Measurements from ENCODE around the gene KDELR1.
A peak's percentile ranks its signal among the peaks of the same experiment; 100 is the strongest.

Gene KDELR1

DNA sequence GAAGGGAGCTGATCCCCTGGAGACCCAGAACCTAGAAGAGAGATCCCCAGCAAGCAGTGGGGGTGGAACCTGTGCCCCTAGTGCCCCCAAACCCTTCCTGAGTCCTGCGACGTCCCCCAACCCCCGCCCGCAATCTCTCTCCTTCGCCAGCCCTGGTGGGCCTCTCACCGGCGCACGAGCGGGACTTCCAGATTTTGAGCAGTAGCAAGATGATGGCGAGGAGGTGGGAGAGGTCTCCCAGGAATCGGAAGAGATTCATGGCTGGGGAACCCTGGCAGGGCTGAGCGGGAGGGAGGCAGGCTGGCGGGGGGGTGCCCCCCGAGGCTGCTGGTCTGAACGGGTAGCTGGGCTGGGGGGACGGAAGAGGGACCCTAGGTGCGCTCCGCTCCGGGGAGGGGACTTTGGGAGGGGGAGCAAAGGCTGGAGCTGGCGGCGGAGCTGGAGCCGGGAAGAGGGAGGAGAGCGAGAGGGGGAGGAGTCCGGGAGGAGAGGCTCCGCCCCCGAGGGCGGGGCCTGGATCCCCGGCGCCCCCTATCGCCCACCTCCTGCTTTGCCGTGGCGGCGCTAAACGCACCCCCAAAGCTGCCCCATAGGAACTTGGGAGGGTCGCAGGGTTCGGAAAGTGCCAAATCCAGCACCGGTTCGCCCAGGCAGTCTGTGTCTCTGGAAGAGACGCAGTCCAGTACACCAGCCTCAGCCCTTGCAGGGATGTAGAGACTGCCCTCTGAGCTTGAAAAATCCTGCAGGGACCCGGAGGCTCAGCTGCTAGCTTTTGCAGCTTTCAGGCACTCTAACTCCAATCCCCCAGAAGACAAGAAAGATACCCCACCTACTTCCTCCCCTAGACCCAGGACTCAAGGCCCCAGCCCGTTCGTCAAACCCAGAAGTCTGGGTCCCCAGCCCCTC, at the start of gene KDELR1:
TSS of gene KDELR1 (minus strand) at position 452 of the 906 bp plus-strand sequence. CDS start at position 259, 193 bp downstream.
- peak; percentile 67 for DNase-seq (ENCODE audit: low spot score)

DNA sequence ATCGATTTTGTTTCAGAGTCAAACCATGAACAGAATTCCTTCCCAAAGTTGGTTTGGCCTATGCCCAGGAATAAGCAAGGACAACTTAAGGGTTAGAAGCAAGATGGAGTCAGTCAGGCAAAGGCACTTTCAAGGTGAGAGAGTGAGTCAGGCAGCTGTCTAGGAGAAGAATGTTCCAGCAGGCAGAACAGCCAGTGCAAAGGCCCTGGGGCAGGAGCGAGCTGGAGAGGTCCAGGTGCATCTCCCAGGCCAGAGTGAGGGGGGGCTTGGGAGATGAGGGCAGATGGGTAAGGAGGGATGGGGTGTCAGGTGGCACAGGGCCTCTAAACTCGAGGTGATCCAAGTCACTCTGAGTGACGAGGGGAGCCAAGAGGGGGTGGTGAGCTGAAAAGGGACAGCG, 45.2 kb upstream of the KDELR1 start:
- DNase-seq (ENCODE audit: low spot score), result no peak

DNA sequence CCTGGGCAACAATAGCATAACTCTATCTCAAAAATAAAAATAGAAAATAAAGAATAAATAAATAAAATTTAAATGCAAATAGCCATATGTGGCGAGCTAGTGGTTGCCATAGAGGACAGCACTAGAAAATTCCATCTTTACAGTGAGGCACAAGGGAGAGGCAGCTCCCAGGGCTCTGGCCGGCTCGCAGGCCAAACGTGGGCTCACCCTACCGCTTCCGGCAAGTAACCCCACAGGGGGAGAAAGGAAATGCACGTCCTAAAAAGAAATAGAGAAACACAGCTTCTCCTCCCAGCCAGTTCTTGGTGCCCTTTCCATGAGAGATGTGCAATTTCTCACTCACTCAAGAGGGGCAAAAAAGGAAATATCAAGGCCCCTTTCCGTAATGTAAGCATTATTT, 42.0 kb upstream of the KDELR1 start:
- no peak for DNase-seq (ENCODE audit: low spot score)

DNA sequence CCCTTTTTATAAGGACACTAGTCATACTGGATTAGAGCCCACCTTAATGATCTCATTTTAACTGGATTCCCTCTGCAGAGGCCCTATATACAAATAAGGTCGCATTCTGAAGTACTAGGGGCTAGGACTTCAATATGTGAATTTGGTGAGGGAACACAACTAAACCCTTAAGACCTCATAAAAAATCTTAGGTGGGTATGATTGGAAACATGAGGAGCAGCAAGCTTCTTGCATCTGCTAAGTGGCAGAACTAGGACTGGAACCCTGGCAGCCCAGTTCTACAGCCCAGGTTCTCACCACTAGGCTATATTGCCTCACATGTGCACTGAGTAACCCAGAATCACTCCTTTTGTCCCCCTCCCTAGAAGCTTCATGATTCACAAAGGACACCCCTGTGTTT, 37.3 kb upstream of the KDELR1 start:
- no peak for DNase-seq (ENCODE audit: low spot score)

DNA sequence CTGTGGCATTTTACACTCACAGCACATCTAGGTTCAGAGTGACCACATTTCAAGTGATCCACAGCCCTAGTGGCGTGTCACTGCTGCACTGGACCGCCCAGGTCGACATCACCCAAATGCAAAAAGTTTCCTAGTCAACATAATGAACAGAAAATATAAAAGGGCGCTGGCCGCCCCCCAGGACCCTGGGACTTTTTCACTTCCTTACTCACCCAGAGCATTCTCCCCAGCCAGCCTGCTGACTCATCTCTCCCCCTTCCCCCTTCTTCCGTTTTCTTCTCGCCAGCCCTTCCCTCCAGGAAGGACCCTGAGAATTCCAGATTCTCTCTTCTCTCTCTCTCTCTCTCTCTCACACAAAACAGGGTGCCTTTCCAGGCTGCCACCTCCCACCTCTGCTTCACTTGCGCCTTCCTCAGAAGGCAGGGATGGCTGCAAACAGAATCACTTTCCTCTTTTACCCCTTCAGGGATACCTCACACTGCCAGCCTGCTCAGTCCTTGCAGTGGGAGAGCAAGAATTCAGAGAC, 33.4 kb upstream of the KDELR1 start:
- no peak for DNase-seq (ENCODE audit: low spot score)

DNA sequence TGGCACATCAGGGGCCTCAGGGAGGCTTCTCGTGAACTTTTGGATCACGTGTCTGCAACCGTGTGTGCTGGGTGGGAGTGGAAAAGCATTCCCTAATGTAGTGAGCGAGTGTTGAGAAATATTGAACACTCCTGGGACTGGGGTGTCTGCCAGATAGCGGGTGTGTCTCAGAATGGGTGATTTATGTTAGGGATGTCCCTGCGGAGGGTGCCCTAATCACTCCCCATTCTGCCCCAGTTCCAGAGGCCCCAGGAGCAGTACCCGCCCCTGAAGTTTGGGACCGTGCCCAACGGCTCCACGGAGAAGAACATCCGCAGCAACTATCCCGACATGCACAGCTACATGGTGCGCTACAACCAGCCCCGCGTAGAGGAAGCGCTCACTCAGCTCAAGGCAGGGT, 30.2 kb upstream of the KDELR1 start:
- DNase-seq (ENCODE audit: low spot score), result no peak

DNA sequence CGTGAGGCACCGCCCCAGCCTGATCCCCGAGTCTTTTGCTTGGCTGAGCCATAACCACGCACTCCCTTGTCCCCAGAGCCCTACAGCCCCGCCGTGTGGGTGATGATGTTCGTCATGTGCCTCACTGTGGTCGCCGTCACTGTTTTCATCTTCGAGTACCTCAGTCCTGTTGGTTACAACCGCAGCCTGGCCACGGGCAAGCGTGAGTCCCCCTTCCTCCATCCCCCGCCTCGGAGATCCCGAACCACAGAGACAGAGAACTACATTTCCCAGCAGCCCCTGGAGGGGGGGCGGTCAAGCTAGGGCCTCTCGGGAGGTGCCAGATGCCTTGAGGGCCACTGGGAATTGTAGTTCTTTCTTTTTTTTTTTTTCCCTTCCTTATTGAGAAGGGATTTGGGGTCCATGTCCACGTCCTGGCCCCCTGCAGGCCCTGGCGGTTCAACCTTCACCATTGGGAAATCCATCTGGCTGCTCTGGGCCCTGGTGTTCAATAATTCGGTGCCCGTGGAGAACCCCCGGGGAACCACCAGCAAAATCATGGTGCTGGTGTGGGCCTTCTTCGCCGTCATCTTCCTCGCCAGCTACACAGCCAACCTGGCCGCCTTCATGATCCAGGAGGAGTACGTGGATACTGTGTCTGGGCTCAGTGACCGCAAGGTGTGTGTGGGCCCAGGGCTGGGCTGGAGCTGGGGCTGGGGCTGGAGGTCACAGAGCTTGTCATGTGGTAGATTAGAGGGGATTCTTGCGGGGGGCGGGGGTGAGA, 28.0 kb upstream of the KDELR1 start:
- DNase-seq (ENCODE audit: low spot score), result peak; percentile 75

DNA sequence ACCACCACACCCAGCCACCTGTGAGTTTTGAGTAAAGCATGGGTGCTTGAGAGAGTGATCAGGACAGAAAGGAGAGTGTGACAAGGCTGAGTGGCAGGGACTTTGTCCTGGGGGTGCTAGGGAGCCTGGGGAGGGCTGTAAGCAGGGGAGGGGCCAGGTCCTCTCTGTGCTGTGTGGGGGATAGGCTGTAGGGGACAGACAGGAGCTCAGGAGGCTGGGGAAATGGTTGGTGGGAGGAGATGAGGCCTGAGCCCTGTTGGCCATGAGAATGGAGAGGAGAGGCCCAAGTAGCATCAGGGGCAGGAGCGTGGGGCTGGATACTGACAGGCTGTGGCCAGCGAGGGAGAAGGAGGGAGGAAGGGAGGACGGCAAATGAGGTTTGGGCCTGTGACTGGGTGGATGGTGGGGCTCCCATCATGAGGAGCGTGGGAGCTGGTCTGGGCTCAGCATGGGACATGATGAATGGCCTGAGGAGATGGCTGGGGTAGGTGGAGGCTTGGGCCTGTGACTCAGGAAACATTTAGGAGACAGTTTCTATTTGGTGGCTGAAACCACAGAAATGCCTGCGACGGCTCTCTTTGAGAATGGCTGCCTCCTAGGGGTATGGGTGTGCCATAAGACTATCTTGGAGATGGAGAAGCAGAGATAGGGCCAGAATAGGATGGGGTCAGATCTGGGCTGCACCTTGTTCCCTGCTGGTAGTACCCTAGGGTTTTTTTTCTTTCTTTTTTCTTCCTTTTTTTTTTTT, 27.1 kb upstream of the KDELR1 start:
- DNase-seq (ENCODE audit: low spot score), result no peak

DNA sequence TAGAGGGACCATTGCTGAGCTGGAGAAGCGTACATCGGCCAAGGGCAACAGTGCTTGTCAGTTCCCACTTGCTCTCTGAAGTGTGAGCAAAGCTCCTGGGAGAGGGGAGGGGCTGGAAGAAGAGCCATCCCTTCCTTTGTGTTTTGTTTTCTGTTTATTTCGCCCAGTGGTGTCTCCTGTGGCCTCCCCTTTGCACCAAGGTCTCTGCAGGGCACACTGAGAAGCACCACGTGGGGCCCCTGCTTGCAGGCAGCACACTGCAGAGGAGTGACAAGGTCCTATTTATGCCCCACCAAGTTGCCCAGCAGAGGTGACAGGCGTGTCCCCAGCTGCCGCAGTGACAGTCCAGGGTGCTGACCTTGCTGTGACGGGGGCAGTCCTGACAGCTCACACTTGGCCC, 26.1 kb upstream of the KDELR1 start:
- DNase-seq (ENCODE audit: low spot score), result no peak

DNA sequence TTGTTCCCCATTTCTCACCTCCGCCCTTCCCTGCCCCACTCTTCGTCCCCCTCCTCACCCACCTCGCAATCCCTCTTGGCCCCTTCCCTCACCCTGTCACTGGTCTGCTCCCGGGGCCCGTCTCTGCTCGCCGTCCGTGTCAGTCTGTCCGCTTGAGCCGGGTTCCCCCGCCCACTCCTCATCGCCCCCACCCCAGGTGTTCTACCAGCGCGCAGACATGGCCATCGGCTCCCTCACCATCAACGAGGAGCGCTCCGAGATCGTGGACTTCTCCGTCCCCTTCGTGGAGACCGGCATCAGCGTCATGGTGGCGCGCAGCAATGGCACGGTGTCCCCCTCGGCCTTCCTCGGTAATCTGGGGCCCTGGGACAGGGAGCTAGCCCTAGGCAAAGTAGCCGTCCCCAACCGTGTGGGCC, 24.5 kb upstream of the KDELR1 start:
- DNase-seq (ENCODE audit: low spot score), result no peak

DNA sequence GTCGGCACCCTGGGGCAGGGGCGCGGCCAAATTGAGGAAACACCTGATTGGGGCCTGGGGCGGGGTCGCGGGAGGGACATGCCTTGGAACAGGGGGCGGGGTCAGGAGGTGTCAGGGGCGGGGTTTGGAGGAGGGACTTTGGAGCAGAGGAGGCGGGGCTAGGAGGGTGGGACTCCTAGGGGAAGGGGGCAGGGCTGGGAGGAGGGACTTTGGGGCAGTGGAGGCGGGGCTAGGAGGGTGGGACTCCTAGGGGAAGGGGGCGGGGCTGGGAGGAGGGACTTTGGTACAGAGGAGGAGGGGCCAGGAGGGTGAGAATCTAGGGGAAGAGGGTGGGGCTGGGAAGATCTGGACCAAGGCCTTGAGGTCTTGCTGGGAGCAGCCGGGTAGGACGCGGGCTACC, 24.0 kb upstream of the KDELR1 start:
- peak; percentile 93 for DNase-seq (ENCODE audit: low spot score)

DNA sequence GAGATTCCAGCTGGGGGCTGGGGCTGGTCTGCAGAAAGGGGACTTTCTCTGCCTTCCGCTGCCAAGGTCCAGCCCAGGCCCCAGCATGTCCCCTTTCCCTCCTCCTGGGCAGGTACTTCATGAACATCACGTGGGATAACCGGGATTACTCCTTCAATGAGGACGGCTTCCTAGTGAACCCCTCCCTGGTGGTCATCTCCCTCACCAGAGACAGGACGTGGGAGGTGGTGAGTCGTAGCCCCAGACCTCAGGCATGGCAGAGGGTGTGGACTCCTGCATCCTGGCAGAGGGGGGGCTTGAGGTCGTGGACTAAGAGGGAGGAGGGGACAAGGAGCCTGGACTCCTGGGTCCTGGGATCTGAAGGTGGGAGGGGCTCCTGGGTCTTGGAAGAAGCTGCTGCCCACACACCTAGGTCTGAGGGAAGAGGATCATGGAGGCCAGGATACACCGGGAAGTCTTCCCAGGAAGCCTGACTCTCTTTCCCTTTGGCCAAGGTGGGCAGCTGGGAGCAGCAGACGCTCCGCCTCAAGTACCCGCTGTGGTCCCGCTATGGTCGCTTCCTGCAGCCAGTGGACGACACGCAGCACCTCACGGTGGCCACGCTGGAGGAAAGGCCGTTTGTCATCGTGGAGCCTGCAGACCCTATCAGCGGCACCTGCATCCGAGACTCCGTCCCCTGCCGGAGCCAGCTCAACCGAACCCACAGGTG, 22.7 kb upstream of the KDELR1 start:
- DNase-seq (ENCODE audit: low spot score), result no peak

DNA sequence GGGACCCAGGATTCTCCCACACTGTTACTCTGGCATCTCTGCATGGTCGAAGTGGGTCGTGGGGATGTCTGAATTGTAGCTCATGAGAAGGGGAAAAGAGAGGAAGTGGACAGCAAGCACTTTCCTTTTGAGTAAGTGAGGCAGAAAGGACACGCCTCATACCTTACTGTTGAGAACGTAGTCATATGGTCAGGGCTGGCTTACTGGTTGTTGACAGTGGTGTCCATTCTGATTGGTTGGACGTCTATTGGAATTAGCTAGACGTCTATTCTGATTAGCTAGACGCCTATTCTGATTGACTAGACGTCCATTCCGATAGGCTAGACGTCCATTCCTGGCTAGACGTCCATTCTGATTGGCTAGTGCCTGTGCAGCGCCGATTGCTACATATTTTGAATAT, 14.5 kb upstream of the KDELR1 start:
- no peak for DNase-seq (ENCODE audit: low spot score)

DNA sequence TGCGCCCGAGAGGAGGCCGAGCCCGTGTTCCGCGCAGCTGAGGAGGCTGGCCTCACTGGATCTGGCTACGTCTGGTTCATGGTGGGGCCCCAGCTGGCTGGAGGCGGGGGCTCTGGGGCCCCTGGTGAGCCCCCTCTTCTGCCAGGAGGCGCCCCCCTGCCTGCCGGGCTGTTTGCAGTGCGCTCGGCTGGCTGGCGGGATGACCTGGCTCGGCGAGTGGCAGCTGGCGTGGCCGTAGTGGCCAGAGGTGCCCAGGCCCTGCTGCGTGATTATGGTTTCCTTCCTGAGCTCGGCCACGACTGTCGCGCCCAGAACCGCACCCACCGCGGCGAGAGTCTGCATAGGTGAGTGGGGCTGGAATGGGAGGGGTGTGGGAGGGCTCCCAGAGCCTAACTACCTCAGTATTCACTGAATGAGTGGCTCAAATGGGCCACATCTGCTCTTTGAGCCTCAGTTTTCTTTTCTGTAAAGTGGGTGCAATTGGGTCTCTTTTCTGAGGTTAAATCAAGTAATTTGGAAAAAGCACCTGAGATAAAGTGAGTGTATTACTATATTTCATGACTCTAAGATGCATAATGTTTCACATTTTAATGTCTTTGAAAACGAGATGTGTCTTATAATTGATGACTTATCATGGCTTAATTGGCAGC, 13.8 kb upstream of the KDELR1 start:
- no peak for DNase-seq (ENCODE audit: low spot score)

DNA sequence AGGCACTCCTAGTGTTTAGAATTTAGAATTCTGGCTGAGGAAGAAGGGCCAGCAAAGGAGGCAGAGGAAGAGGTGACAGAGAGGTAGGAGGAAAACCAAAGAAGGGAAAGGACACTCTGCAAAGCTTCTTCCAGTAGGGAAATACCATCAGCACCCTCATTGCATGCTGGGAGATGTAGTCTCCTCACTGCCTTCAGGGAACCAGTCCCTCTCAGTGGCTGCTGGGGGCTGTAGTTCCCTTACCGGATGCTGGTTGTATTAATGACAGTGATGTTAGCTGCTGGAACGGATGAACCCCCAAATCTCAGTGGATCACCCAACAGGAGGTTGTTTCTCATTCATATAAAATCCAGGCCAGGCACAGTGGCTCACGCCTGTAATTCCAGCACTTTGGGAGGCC, 12.3 kb upstream of the KDELR1 start:
- DNase-seq (ENCODE audit: low spot score), result peak; percentile 83

DNA sequence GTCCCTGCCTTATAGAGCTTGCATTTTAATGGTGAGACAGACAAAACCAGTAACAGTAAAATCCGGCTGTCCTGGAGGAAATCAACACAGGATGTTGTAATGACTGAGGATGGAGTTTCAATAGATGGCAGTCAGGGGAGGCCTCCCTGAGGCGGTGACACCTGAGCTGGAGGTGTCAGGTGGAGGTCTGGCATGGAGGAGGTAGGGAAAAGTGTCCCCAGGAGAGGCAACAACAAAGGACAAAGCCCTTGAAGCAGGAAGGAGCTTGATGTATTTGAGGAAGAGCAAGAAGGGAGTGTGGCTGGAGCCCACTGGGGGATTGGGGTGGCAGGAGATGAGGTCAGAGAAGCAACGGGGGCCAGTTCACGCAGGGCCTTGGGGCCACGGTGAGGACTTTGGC, 9.9 kb upstream of the KDELR1 start:
- no peak for DNase-seq (ENCODE audit: low spot score)

DNA sequence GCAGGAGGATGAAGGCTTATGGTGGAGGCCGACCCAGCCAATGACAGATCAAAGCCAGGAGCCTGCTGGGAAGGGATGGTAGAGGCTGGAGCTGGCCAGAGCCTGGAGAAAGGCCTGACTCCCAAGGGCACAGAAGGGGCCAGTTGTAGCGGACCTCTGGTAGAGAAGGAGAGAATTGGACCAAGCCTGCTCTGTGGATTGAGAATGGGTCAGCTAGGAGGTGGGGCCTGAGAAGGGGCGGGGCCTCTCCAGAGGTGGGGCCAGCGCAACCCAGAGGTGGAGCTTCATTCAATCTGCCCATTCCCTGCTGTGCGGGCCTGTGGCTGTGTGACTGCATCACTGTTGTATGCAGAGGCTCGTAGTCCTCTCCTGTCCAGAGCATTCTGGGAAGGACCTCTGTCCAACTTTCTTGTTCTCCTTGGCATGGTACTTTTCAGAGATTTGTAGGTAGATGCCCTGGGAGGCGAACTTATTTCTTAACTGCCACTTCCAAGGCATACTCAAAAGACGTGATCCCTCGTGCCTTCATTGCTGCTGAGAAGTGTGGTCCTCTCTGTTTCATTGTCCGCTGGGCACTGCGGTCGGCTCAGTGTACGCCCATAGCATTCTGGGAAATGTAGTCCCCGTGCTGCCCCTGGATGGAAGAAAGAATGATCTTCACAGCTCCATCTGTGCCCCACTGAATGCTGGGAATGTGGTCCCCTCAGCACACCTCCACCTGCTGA, 8.8 kb upstream of the KDELR1 start:
- DNase-seq (ENCODE audit: low spot score), result no peak

DNA sequence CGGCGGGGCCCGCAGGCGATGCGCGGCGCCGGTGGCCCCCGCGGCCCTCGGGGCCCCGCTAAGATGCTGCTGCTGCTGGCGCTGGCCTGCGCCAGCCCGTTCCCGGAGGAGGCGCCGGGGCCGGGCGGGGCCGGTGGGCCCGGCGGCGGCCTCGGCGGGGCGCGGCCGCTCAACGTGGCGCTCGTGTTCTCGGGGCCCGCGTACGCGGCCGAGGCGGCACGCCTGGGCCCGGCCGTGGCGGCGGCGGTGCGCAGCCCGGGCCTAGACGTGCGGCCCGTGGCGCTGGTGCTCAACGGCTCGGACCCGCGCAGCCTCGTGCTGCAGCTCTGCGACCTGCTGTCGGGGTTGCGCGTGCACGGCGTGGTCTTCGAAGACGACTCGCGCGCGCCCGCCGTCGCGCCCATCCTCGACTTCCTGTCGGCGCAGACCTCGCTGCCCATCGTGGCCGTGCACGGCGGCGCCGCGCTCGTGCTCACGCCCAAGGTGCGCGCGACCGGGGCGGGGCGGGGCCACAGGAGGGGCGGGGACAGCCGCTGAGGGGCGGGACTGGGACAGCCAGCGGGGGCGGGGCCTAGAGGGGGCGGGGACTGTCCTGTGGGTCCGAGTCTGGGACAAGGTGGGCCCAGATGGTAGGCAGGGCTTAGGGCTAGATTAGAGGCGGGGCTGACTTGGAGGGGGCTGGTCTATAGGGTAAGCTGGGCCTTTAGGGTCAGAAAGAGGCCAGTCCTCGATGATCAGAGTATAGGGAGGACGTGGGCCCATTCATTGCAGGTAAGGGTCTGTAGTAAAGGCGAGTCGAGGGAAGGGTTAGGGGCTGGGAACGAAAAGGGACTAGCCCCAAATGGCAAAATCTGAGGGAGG, 7.3 kb upstream of the KDELR1 start:
- peak; percentile 83 for DNase-seq (ENCODE audit: low spot score)

DNA sequence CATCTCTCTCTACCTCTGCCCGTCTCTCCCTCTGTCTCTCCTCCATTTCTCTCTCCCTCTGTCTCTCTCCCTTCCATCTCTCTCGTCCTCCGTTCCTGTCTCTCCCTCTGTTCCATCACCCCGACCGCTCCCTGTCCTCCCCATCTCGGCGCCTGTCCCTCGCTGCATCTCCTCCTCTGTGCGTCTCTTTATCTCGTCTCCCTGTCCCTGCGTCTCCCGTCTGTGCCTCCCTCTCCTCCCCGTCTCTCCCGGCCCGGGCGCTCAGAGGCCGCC, 6.7 kb upstream of the KDELR1 start:
- no peak for DNase-seq (ENCODE audit: low spot score)

Data from NAMALWA (cell line).